PC-3 (cell line): Measurements from ENCODE around the gene CHTF18. TPM values are rescaled to one million over a fixed set of nuclear protein-coding genes. Genes with fewer than 3 reads are reported as not detected.

Source experiments
- ATAC-seq: fragments of 200-7000 bp; cut with Tn5 transposase; 2 replicates; pipeline ENCODE4 v1.9.1; 2020; ENCODE audit warnings: mild to moderate bottlenecking, moderate library complexity
- BruUV-seq: library from RNA; stranded (reverse); fragments of 400-500 nt; replicated peaks from 2 replicates; lab custom pipeline; 2021; lab: Mats Ljungman, UMichigan
- CTCF ChIA-PET: fragments of 300-600 bp; sonication (Branson Sonifier 250); formaldehyde crosslinking; loops from one replicate; lab custom pipeline; 2022; ENCODE audit warnings: antibody characterized with exemption; lab: Charles Lee
- POLR2A ChIA-PET: fragments of 300-600 bp; sonication (Branson Sonifier 250); formaldehyde crosslinking; loops from one replicate; lab custom pipeline; 2022; ENCODE audit warnings: antibody characterized with exemption; ENCODE audit not compliant: unreplicated experiment; lab: Charles Lee
- DNase-seq: peaks from one replicate; pipeline ENCODE4 v3.0.0-alpha.2; 2015
- H2AFZ ChIP-seq: fragments of 300-600 bp; sonication (generic); 2 replicates; pipeline ENCODE4 v1.6.0; 2016; ENCODE audit warnings: antibody characterized with exemption, low read length
- H3F3A ChIP-seq: fragments of 300-600 bp; sonication (generic); one replicate; pipeline ENCODE4 v1.6.0; 2017; ENCODE audit warnings: antibody characterized with exemption, low read length, control low read depth, mild to moderate bottlenecking; ENCODE audit not compliant: unreplicated experiment
- H3K27ac ChIP-seq: fragments of 300-600 bp; sonication (generic); 2 replicates; pipeline ENCODE4 v1.5.1; 2016; ENCODE audit warnings: mild to moderate bottlenecking, low read length
- H3K27me3 ChIP-seq: fragments of 300-600 bp; sonication (generic); 2 replicates; pipeline ENCODE4 v1.6.1; 2016; ENCODE audit warnings: low read length, mixed read lengths
- H3K36me3 ChIP-seq: fragments of 300-600 bp; sonication (generic); 2 replicates; pipeline ENCODE4 v1.6.1; 2016; ENCODE audit warnings: low read depth, mixed run types, low read length, mixed read lengths
- H3K4me1 ChIP-seq: fragments of 300-600 bp; sonication (generic); 2 replicates; pipeline ENCODE4 v1.5.1; 2016; ENCODE audit warnings: low read length; ENCODE audit not compliant: insufficient read depth
- H3K4me2 ChIP-seq: fragments of 300-600 bp; sonication (generic); 2 replicates; pipeline ENCODE4 v1.6.0; 2016; ENCODE audit warnings: low read length
- H3K4me3 ChIP-seq: fragments of 300-600 bp; sonication (generic); 2 replicates; pipeline ENCODE4 v1.5.1; 2016; ENCODE audit warnings: mild to moderate bottlenecking, low read length, mixed read lengths
- H3K79me2 ChIP-seq: fragments of 300-600 bp; sonication (generic); 2 replicates; pipeline ENCODE4 v1.6.1; 2017; ENCODE audit warnings: low read length, mixed read lengths
- H3K9ac ChIP-seq: fragments of 300-600 bp; sonication (generic); 2 replicates; pipeline ENCODE4 v1.6.0; 2016; ENCODE audit warnings: mild to moderate bottlenecking, low read length
- H3K9me2 ChIP-seq: fragments of 300-600 bp; sonication (generic); replicated peaks from 2 replicates; pipeline ENCODE4 v1.6.1; 2016; ENCODE audit warnings: mixed run types, low read length, mixed read lengths
- H3K9me3 ChIP-seq: fragments of 300-600 bp; sonication (generic); 2 replicates; pipeline ENCODE4 v1.6.1; 2016; ENCODE audit warnings: low read length, mixed read lengths
- H4K20me1 ChIP-seq: fragments of 300-600 bp; sonication (generic); 2 replicates; pipeline ENCODE4 v1.6.1; 2016; ENCODE audit warnings: low read length, mixed read lengths
- EZH2 ChIP-seq: fragments of 300-600 bp; sonication (generic); IDR thresholded peaks from one replicate; pipeline ENCODE4 v1.6.1; 2017; ENCODE audit warnings: antibody characterized with exemption, mild to moderate bottlenecking, low read length; ENCODE audit not compliant: unreplicated experiment
- EZH2phosphoT487 ChIP-seq: fragments of 300-600 bp; sonication (generic); IDR thresholded peaks from 2 replicates; pipeline ENCODE4 v1.6.1; 2018; ENCODE audit warnings: mild to moderate bottlenecking, antibody characterized with exemption, low read length, borderline replicate concordance
- intact Hi-C: fragments of 100-400 bp; cut with micrococcal nuclease; formaldehyde crosslinking; loops from 2 replicates; pipeline ENCODE4 v1.9.0; 2023
- total RNA-seq: library from RNA; depleted of rRNA; stranded (reverse); fragments of >200 nt; gene quantifications from 2 replicates; pipeline ENCODE4 v1.2.3, GENCODE V29; 2014
- TF ChIP-seq, protein P1 (sequence below): fragments of 300-600 bp; sonication (generic); conservative IDR thresholded peaks from 2 replicates; pipeline ENCODE4 v1.5.1; 2017; ENCODE audit warnings: antibody characterized with exemption, low read depth, mild to moderate bottlenecking, low read length

CHTF18 gene
- total RNA-seq, 1 experiment from 2014 or later = 79.0 TPM

DNA sequence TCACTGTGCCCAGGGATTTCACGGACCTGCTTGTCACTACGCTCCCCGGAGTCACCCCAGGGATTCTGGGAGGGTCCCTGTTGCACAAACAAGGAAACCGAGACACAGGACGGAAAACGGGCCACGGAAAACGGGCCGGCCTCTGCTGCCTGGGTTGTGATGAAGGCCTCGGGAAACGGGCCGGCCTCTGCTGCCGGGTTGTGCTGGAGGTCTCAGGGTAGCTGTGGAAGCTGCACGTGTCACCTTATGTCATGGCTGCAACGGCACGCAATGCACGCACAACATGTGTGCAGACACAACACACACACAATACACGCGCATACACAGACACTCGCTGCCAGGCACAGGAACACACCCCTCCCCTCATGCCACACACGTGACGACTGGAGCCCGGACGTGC lies 39.1 kb downstream of the CHTF18 start:
- Histone ChIP-seq H3K4me3 (no peak overlapping the region), H4K20me1 (no peaks in the 10 kb centered on the region)

DNA sequence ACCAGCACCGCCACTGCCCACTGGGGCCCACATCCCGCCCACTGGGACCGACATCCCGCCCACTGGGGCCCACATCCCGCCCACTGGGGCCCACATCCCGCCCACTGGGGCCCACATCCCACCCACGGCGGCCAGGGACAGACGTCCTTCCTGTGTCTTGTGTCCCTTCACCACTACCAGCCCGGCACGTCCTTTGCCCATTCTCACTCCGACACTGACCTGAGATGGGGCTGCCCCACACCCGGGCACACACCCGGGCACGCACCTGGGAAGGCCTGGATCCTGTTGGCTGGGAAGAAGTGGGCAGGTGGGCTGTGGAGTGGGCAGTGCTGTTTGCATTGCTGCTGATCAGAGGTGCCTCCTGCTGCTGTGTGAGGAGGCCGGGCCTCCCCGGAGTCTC lies 40.5 kb downstream of the CHTF18 start:
- Histone ChIP-seq H3K27me3 (no peaks in the 10 kb centered on the region), H3K9me2 (no peaks in the 10 kb centered on the region), H4K20me1 (no peaks in the 10 kb centered on the region), H3K36me3 (no peaks in the 10 kb centered on the region), H3K4me2 (no peak overlapping the region), H3F3A (no peaks in the 10 kb centered on the region), H3K27ac (no peak overlapping the region), H3K79me2 (no peaks in the 10 kb centered on the region), H3K9ac (no peak overlapping the region), H3K4me3 (no peak overlapping the region), H2AFZ (no peak overlapping the region), H3K4me1 (no peaks in the 10 kb centered on the region), H3K9me3 (no peaks in the 10 kb centered on the region)
- no peak for ATAC-seq
- intact Hi-C loops = no loop called here
- no TSS peak for BruUV-seq
- ChIA-PET CTCF (no interaction called here), POLR2A (no interaction called here)
- DNase-seq = no peak
- TF ChIP-seq EZH2phosphoT487 = no peak

More for the DNA sequence above, 39.1 kb downstream of the CHTF18 start:
- Histone ChIP-seq H3K36me3 (no peaks in the 10 kb centered on the region), H3K79me2 (no peaks in the 10 kb centered on the region), H2AFZ (no peak overlapping the region), H3K9me2 (no peaks in the 10 kb centered on the region), H3K9me3 (no peaks in the 10 kb centered on the region), H3K27ac (no peak overlapping the region), H3K4me1 (no peaks in the 10 kb centered on the region), H3K4me2 (no peak overlapping the region), H3K27me3 (no peaks in the 10 kb centered on the region), H3K9ac (no peak overlapping the region), H3F3A (no peaks in the 10 kb centered on the region)
- TF ChIP-seq EZH2phosphoT487 (no peak), EZH2 (no peak)
- TF ChIP-seq, protein P1, sequence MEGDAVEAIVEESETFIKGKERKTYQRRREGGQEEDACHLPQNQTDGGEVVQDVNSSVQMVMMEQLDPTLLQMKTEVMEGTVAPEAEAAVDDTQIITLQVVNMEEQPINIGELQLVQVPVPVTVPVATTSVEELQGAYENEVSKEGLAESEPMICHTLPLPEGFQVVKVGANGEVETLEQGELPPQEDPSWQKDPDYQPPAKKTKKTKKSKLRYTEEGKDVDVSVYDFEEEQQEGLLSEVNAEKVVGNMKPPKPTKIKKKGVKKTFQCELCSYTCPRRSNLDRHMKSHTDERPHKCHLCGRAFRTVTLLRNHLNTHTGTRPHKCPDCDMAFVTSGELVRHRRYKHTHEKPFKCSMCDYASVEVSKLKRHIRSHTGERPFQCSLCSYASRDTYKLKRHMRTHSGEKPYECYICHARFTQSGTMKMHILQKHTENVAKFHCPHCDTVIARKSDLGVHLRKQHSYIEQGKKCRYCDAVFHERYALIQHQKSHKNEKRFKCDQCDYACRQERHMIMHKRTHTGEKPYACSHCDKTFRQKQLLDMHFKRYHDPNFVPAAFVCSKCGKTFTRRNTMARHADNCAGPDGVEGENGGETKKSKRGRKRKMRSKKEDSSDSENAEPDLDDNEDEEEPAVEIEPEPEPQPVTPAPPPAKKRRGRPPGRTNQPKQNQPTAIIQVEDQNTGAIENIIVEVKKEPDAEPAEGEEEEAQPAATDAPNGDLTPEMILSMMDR = no peak
- no peak for ATAC-seq
- CTCF ChIA-PET = no interaction called here
- BruUV-seq = no TSS peak
- DNase-seq = no peak
- POLR2A ChIA-PET = no interaction called here
- intact Hi-C loops = no loop called here

DNA sequence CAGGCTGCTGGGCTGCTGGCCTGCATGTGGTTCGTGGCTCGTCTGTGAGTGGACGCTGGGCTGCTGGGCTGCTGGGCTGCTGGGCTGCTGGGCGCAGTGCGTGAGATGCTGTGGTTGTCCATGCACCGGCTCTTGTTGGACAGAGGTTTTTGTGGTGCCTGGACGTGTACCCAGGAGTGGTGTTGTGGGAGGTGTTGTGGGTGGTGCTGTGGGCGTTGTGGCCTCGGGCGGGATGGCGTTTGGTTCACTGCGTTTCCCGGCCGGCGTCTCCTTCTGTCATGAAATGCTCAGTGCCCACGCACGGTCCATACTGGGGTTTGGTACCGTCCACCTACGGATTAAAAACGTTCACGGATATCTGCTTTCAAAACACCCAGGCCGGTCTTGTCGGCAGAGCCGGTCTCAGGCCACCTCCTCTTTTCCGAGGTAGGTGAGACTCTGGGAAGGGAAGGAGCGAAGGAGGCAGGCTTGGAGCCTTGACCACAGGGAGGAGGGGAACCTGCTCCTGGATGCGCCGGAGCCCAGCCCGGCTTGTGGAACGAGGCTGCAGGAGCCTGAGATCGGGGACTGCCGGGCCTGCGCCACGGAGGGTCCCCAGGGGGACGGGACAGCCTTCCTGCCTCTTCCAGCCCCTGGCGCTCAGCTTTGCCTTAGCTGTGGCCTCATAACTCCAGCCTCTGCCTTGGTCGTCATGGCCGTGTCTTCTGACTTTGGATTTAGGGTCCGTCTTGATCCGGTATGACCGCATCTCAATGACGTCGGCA lies 41.9 kb downstream of the CHTF18 start:
- no peaks in the 10 kb centered on the region for H3K27me3 ChIP-seq
- H3F3A ChIP-seq = no peaks in the 10 kb centered on the region
- TF ChIP-seq, protein P1 = no peak
- TF ChIP-seq EZH2 (no peak), EZH2phosphoT487 (no peak)
- no peaks in the 10 kb centered on the region for H3K36me3 ChIP-seq
- H3K79me2 ChIP-seq = no peaks in the 10 kb centered on the region
- no peaks in the 10 kb centered on the region for H4K20me1 ChIP-seq
- H3K4me1 ChIP-seq = no peaks in the 10 kb centered on the region
- no peaks in the 10 kb centered on the region for H3K9me3 ChIP-seq
- H3K9me2 ChIP-seq = no peaks in the 10 kb centered on the region
- H3K4me3 ChIP-seq = no peak overlapping the region
- ChIA-PET CTCF (no interaction called here), POLR2A (no interaction called here)
- H3K27ac ChIP-seq = no peak overlapping the region
- ATAC-seq (no peak), DNase-seq (no peak)
- BruUV-seq = no TSS peak
- no peak overlapping the region for H2AFZ ChIP-seq
- intact Hi-C loops = no loop called here
- no peak overlapping the region for H3K9ac ChIP-seq
- no peak overlapping the region for H3K4me2 ChIP-seq
